H1 (cell line): ENCODE measurements around the gene KRT1. TPM values are rescaled to one million over a fixed set of nuclear protein-coding genes. Genes with fewer than 3 reads are reported as not detected.

Experiments
- CTCF ChIA-PET: fragments of 300-600 bp; sonication (Branson Sonifier 250); formaldehyde crosslinking; loops from one replicate; lab custom pipeline; 2021; ENCODE audit not compliant: partially characterized antibody; lab: Charles Lee
- POLR2A ChIA-PET: fragments of 300-600 bp; sonication (Branson Sonifier 250); formaldehyde crosslinking; loops from one replicate; lab custom pipeline; 2021; ENCODE audit warnings: inconsistent platforms; ENCODE audit not compliant: partially characterized antibody; lab: Charles Lee
- DNase-seq, 2 experiments: peaks; one replicate each; pipeline versions ENCODE4 v3.0.0 to v3.0.0-alpha.2; 2010 to 2022; ENCODE audit warnings: low spot score in 2 of 2, low read depth in 1 of 2, mixed read lengths in 1 of 2
- FAIRE-seq: peaks from 2 replicates; lab custom pipeline; 2011; peaks lifted over from hg19 to GRCh38; lab: Jason Lieb, UNC
- H2AFZ ChIP-seq: 2 replicates; pipeline ENCODE4 v1.8.1; 2012; ENCODE audit warnings: low read length, inconsistent platforms
- H2AK5ac ChIP-seq: 2 replicates; pipeline ENCODE4 v1.6.1; 2013; ENCODE audit warnings: low read depth, low read length
- H2BK120ac ChIP-seq: replicated peaks from 2 replicates; pipeline ENCODE3; 2013; ENCODE audit warnings: low read depth, low read length, inconsistent platforms
- H2BK12ac ChIP-seq: 2 replicates; pipeline ENCODE4 v1.6.1; 2013; ENCODE audit warnings: low read depth, low read length
- H2BK15ac ChIP-seq: 2 replicates; pipeline ENCODE4 v1.6.1; 2013; ENCODE audit warnings: low read length
- H2BK20ac ChIP-seq: 2 replicates; pipeline ENCODE4 v1.6.1; 2013; ENCODE audit warnings: low read length
- H2BK5ac ChIP-seq: 2 replicates; pipeline ENCODE4 v1.6.1; 2013; ENCODE audit warnings: low read depth, low read length
- H3K14ac ChIP-seq: 2 replicates; pipeline ENCODE4 v1.6.1; 2013; ENCODE audit warnings: inconsistent platforms; ENCODE audit not compliant: insufficient read length
- H3K18ac ChIP-seq: 2 replicates; pipeline ENCODE4 v1.6.1; 2013; ENCODE audit warnings: low read length; ENCODE audit errors: extremely low read depth
- H3K23ac ChIP-seq: 2 replicates; pipeline ENCODE4 v1.6.1; 2013; ENCODE audit warnings: inconsistent platforms; ENCODE audit not compliant: insufficient read length
- H3K23me2 ChIP-seq: 2 replicates; pipeline ENCODE4 v1.6.1; 2013; ENCODE audit warnings: low read depth, low read length
- H3K27ac ChIP-seq: 2 replicates; pipeline ENCODE4 v1.6.1; 2011; ENCODE audit warnings: low read depth, low read length, inconsistent platforms
- H3K27me3 ChIP-seq, 4 experiments: replicated peaks in 1 of 4; 1 replicate in 1 of 4; 2 replicates in 3 of 4; pipeline versions ENCODE4 v1.6.1 to v1.8.1; 2011 to 2013; ENCODE audit warnings: low read length in 3 of 4, mild to moderate bottlenecking in 3 of 4, inconsistent platforms in 2 of 4, mixed read lengths in 2 of 4, moderate library complexity in 1 of 4; ENCODE audit not compliant: control insufficient read depth in 3 of 4, insufficient read depth in 3 of 4; ENCODE audit errors: extremely low read depth in 1 of 4
- H3K36me3 ChIP-seq, 4 experiments: 2 replicates each; pipeline versions ENCODE4 v1.6.1 to v1.8.1; 2011 to 2013; ENCODE audit warnings: mild to moderate bottlenecking in 4 of 4, low read length in 3 of 4, moderate library complexity in 2 of 4, control low read depth in 1 of 4, inconsistent platforms in 1 of 4; ENCODE audit not compliant: insufficient read depth in 4 of 4, control insufficient read depth in 2 of 4
- H3K4ac ChIP-seq: replicated peaks from 2 replicates; pipeline ENCODE3; 2013; ENCODE audit warnings: low read length, low read depth, mixed read lengths, inconsistent platforms; ENCODE audit not compliant: insufficient read length
- H3K4me1 ChIP-seq, 4 experiments: replicated peaks in 1 of 4; 1 replicate in 1 of 4; 2 replicates in 3 of 4; pipeline versions ENCODE4 v1.6.1 to v1.8.1; 2011 to 2013; ENCODE audit warnings: low read length in 3 of 4, inconsistent platforms in 2 of 4, mixed read lengths in 1 of 4; ENCODE audit not compliant: insufficient read depth in 4 of 4, control insufficient read depth in 3 of 4
- H3K4me2 ChIP-seq, 2 experiments: 2 replicates each; pipeline versions ENCODE4 v1.6.1 to v1.8.1; 2011 to 2013; ENCODE audit warnings: low read depth in 2 of 2, low read length in 2 of 2, control low read depth in 1 of 2, inconsistent platforms in 1 of 2, mild to moderate bottlenecking in 1 of 2; ENCODE audit not compliant: insufficient read depth in 1 of 2
- H3K4me3 ChIP-seq, 4 experiments: fragments of 200-600, 300-600 bp in 1 of 4; sonication (generic), shearing (Covaris generic), sonication (Bioruptor Twin) in 1 of 4; 2 replicates each; pipeline versions ENCODE4 v1.5.1 to v1.8.1; 2011 to 2016; ENCODE audit warnings: low read length in 4 of 4, low read depth in 3 of 4, control low read depth in 2 of 4, inconsistent platforms in 2 of 4, mild to moderate bottlenecking in 2 of 4, mixed read lengths in 1 of 4, moderate library complexity in 1 of 4; ENCODE audit not compliant: insufficient read depth in 2 of 4; ENCODE audit errors: extremely low read depth in 1 of 4
- H3K56ac ChIP-seq: replicated peaks from 2 replicates; pipeline ENCODE3; 2013; ENCODE audit warnings: low read depth, mild to moderate bottlenecking, mixed read lengths, low read length, inconsistent platforms; ENCODE audit not compliant: insufficient read length
- H3K79me1 ChIP-seq: 2 replicates; pipeline ENCODE4 v1.6.1; 2013; ENCODE audit warnings: low read depth, low read length, control low read depth
- H3K79me2 ChIP-seq, 2 experiments: 2 replicates each; pipeline versions ENCODE4 v1.6.1 to v1.8.1; 2012 to 2013; ENCODE audit warnings: low read length in 2 of 2, mild to moderate bottlenecking in 2 of 2, inconsistent platforms in 1 of 2; ENCODE audit not compliant: insufficient read depth in 2 of 2, control insufficient read depth in 1 of 2
- H3K9ac ChIP-seq, 4 experiments: replicated peaks in 1 of 4; 1 replicate in 1 of 4; 2 replicates in 3 of 4; pipeline versions ENCODE4 v1.6.1 to v1.8.1; 2011 to 2013; ENCODE audit warnings: low read depth in 3 of 4, low read length in 3 of 4, control low read depth in 2 of 4, mild to moderate bottlenecking in 2 of 4, moderate library complexity in 2 of 4, inconsistent platforms in 1 of 4; ENCODE audit errors: extremely low read depth in 1 of 4
- H3K9me3 ChIP-seq, 2 experiments: 2 replicates each; pipeline versions ENCODE4 v1.6.1 to v1.8.1; 2012 to 2013; ENCODE audit warnings: mild to moderate bottlenecking in 2 of 2, moderate library complexity in 2 of 2, control low read depth in 1 of 2, inconsistent platforms in 1 of 2, low read depth in 1 of 2, low read length in 1 of 2, mixed read lengths in 1 of 2; ENCODE audit not compliant: insufficient read depth in 2 of 2
- H4K20me1 ChIP-seq, 2 experiments: replicated peaks in 1 of 2; 2 replicates each; pipeline versions ENCODE3 to v1.8.1; 2011 to 2013; ENCODE audit warnings: inconsistent platforms in 2 of 2, low read length in 2 of 2, mild to moderate bottlenecking in 1 of 2; ENCODE audit not compliant: insufficient read depth in 2 of 2, control insufficient read depth in 1 of 2
- H4K5ac ChIP-seq: 2 replicates; pipeline ENCODE4 v1.6.1; 2013; ENCODE audit warnings: low read length, low read depth, mixed read lengths, inconsistent platforms; ENCODE audit not compliant: insufficient read length
- H4K8ac ChIP-seq: 2 replicates; pipeline ENCODE4 v1.8.0; 2013; ENCODE audit warnings: mild to moderate bottlenecking, moderate library complexity, low read length, inconsistent platforms; ENCODE audit not compliant: insufficient read depth; ENCODE audit errors: extremely low read depth
- H4K91ac ChIP-seq: replicated peaks from 2 replicates; pipeline ENCODE3; 2013; ENCODE audit warnings: low read length, mixed read lengths, inconsistent platforms; ENCODE audit not compliant: insufficient read length
- SAP30 ChIP-seq: fragments of 300-600 bp; sonication (generic); IDR thresholded peaks from 2 replicates; pipeline ENCODE4 v1.7.1; 2012; ENCODE audit warnings: low read length, moderate library complexity, mild to moderate bottlenecking, inconsistent platforms; ENCODE audit not compliant: insufficient read depth, insufficient replicate concordance
- WGBS, 2 experiments: shearing (Covaris generic) in 1 of 2; methylation state at CpG; one replicate each; pipeline versions ENCODE4 v1.1.6 to v1.1.7; 2013 to 2015; ENCODE audit warnings: low lambda C conversion rate in 2 of 2, mixed read lengths in 2 of 2, inconsistent platforms in 1 of 2, low coverage in 1 of 2, missing lambda C conversion rate in 1 of 2; ENCODE audit not compliant: insufficient replicate concordance in 2 of 2, insufficient coverage in 1 of 2, insufficient read length in 1 of 2; ENCODE audit errors: extremely low coverage in 1 of 2, missing lambda C conversion rate in 1 of 2; 5-methylcytosine and 5-hydroxymethylcytosine counted together
- polyA plus RNA-seq, 7 experiments: library from polyadenylated mRNA; depleted of rRNA in 3 of 7; stranded (reverse) in 5 of 7; unstranded in 2 of 7; fragments of >200 nt in 5 of 7; fragments of 200-250 nt in 2 of 7; gene quantifications; 1 replicate in 5 of 7; 2 replicates in 1 of 7; 4 replicates in 1 of 7; pipeline versions ENCODE4 v1.2.1 to v1.2.3, GENCODE V29; 2011 to 2013; ENCODE audit warnings: missing spikeins in 2 of 7, mixed read lengths in 2 of 7
- total RNA-seq: library from RNA; stranded (reverse); fragmentation: NEBNext Ultra II Directional; extraction: Animal tissue kit (Norgen Biotek cat#: 25700); gene quantifications from 2 replicates; pipeline ENCODE4 v1.2.1, GENCODE V29; 2021

Gene KRT1
- total and polyA plus RNA-seq, 2 of the 8 experiments (the other 6 are each of a cell fraction or from before 2014, with no cell fraction given): not detected

GRCh38 chr12:52697058-52697582, 16.9 kb upstream of the KRT1 start:
- no peaks in the 10 kb centered on the region for H3K79me2 ChIP-seq
- no peak overlapping the region for H3K4me3 ChIP-seq
- no peak for TF ChIP-seq SAP30

More at GRCh38 chr12:52697058-52697582, 16.9 kb upstream of the KRT1 start:
- Histone ChIP-seq H4K20me1 (peaks cover 0 to 2% of the 10 kb centered on the region in 2 experiments), H3K18ac (no peak overlapping the region), H3K9me3 (no peaks in the 10 kb centered on the region), H3K23me2 (no peaks in the 10 kb centered on the region), H3K9ac (no peak overlapping the region), H3K79me1 (no peaks in the 10 kb centered on the region), H2BK15ac (no peak overlapping the region), H4K8ac (no peak overlapping the region), H2BK12ac (no peak overlapping the region), H2AFZ (no peak overlapping the region), H2AK5ac (no peak overlapping the region), H3K23ac (no peak overlapping the region), H2BK5ac (no peak overlapping the region), H3K14ac (no peak overlapping the region), H3K56ac (no peak overlapping the region), H4K5ac (no peak overlapping the region), H2BK20ac (no peak overlapping the region), H3K4ac (no peak overlapping the region), H4K91ac (no peak overlapping the region), H3K4me1 (no peaks in the 10 kb centered on the region; a peak in 1 of 7 replicates), H3K4me2 (no peak overlapping the region), H3K27ac (no peak overlapping the region), H3K36me3 (no peaks in the 10 kb centered on the region), H3K27me3 (peaks cover 0 to 7% (median 0%) of the 10 kb centered on the region in 4 experiments; a peak in 2 of 7 replicates), H2BK120ac (no peak overlapping the region)
- no peak for FAIRE-seq
- 79% methylated on average over 2 of the region's 2 CpGs; no CpG with 5 or more reads in 1 of the 2 experiments for WGBS, 2 experiments
- no peak for DNase-seq
- POLR2A ChIA-PET: no interaction called here
- CTCF ChIA-PET: interaction anchor here (1.0 to 2.3 kb wide), 5 partner anchors 16 to 174 kb away, joined by 3 to 7 read pairs (median 3); no protein-coding TSS in a partner anchor
